Measurements from ENCODE around the gene AIRE. TPM values are rescaled to one million over a fixed set of nuclear protein-coding genes. Genes with fewer than 3 reads are reported as not detected.

AIRE gene
- polyA plus RNA-seq, 1 donor from 2014 or later, result not detected

- Histone ChIP-seq H3K27ac (ENCODE audit: low read length) (no peak overlapping the region), H3K27me3 (ENCODE audit: insufficient read depth, low read depth, low read length) (no peaks in the 10 kb centered on the region), H3F3A (ENCODE audit: insufficient read depth, low read length, poor library complexity, severe bottlenecking) (no peaks in the 10 kb centered on the region), H3K4me3 (ENCODE audit: low read length) (no peak overlapping the region), H2AFZ (ENCODE audit: low read depth, low read length) (no peak overlapping the region), H3K4me2 (ENCODE audit: low read length) (no peak overlapping the region), H3K36me3 (ENCODE audit: insufficient read depth, low read length) (no peaks in the 10 kb centered on the region), H3K9ac (ENCODE audit: low read length) (no peak overlapping the region), H3K9me3 (ENCODE audit: low read length) (no peaks in the 10 kb centered on the region), H3K9me2 (ENCODE audit: insufficient read depth, low read length) (no peaks in the 10 kb centered on the region), H3K79me2 (replicated peaks; ENCODE audit: insufficient read depth, low read length) (no peaks in the 10 kb centered on the region), H4K20me1 (ENCODE audit: insufficient read depth) (no peaks in the 10 kb centered on the region)
- TF ChIP-seq POLR2AphosphoS5 (IDR thresholded peaks at IDR 0.05) (no peak), MXI1 (conservative IDR thresholded peaks at IDR 0.05; ENCODE audit: poor library complexity, severe bottlenecking) (no peak), EP300 (conservative IDR thresholded peaks at IDR 0.05; ENCODE audit: poor library complexity, severe bottlenecking) (no peak), TAF1 (IDR thresholded peaks at IDR 0.05; ENCODE audit: low read depth) (no peak), REST (IDR thresholded peaks at IDR 0.05; ENCODE audit: borderline replicate concordance) (no peak), RAD21 (conservative IDR thresholded peaks at IDR 0.05) (no peak), EZH2 (IDR thresholded peaks at IDR 0.05; ENCODE audit: borderline replicate concordance, insufficient read depth, low read length, poor library complexity, severe bottlenecking) (no peak), CTCF (IDR thresholded peaks at IDR 0.05; ENCODE audit: poor library complexity, severe bottlenecking) (no peak), SMC3 (conservative IDR thresholded peaks at IDR 0.05; ENCODE audit: poor library complexity) (no peak)
These were observed 51.8 kb downstream of the AIRE start for GRCh38 chr21:44337449-44337848.

GRCh38 chr21:44337941-44338895 lies 52.5 kb downstream of the AIRE start:
- Histone ChIP-seq H3K9me3 (ENCODE audit: low read length) (no peaks in the 10 kb centered on the region), H4K20me1 (ENCODE audit: insufficient read depth) (no peaks in the 10 kb centered on the region), H3K27me3 (ENCODE audit: insufficient read depth, low read depth, low read length) (no peaks in the 10 kb centered on the region), H3K9ac (ENCODE audit: low read length) (peak overlapping the region; percentile 55), H3K79me2 (replicated peaks; ENCODE audit: insufficient read depth, low read length) (no peaks in the 10 kb centered on the region), H3F3A (ENCODE audit: insufficient read depth, low read length, poor library complexity, severe bottlenecking) (no peaks in the 10 kb centered on the region), H2AFZ (ENCODE audit: low read depth, low read length) (peak overlapping the region; percentile 60), H3K4me3 (ENCODE audit: low read length) (peak overlapping the region; percentile 67), H3K36me3 (ENCODE audit: insufficient read depth, low read length) (no peaks in the 10 kb centered on the region), H3K9me2 (ENCODE audit: insufficient read depth, low read length) (no peaks in the 10 kb centered on the region), H3K27ac (ENCODE audit: low read length) (peak overlapping the region; percentile 39), H3K4me2 (ENCODE audit: low read length) (peak overlapping the region; percentile 76)
- no peak for TF ChIP-seq EP300 (conservative IDR thresholded peaks at IDR 0.05; ENCODE audit: poor library complexity, severe bottlenecking)
- peak; percentile 62 for TF ChIP-seq SMC3 (conservative IDR thresholded peaks at IDR 0.05; ENCODE audit: poor library complexity)
- no peak for TF ChIP-seq EZH2 (IDR thresholded peaks at IDR 0.05; ENCODE audit: borderline replicate concordance, insufficient read depth, low read length, poor library complexity, severe bottlenecking)
- no peak for TF ChIP-seq REST (IDR thresholded peaks at IDR 0.05; ENCODE audit: borderline replicate concordance)
- TF ChIP-seq CTCF (IDR thresholded peaks at IDR 0.05; ENCODE audit: poor library complexity, severe bottlenecking), result peak; percentile 54
- TF ChIP-seq TAF1 (IDR thresholded peaks at IDR 0.05; ENCODE audit: low read depth), result no peak
- peak; percentile 39 for TF ChIP-seq MXI1 (conservative IDR thresholded peaks at IDR 0.05; ENCODE audit: poor library complexity, severe bottlenecking)
- TF ChIP-seq RAD21 (conservative IDR thresholded peaks at IDR 0.05), result peak; percentile 52
- TF ChIP-seq POLR2AphosphoS5 (IDR thresholded peaks at IDR 0.05), result no peak
